MM.1S (cell line): ENCODE results near the gene FAM83E.

Experiments used
- DNase-seq: peaks from one replicate; pipeline ENCODE4 v3.0.0-alpha.2; 2015
- H2AFZ ChIP-seq: fragments of 300-600 bp; sonication (generic); 2 replicates; pipeline ENCODE4 v1.6.0; 2016; ENCODE audit warnings: antibody characterized with exemption, low read length
- H3F3A ChIP-seq: fragments of 300-600 bp; sonication (generic); 2 replicates; pipeline ENCODE4 v1.6.1; 2016; ENCODE audit warnings: mild to moderate bottlenecking, antibody characterized with exemption, low read length, moderate library complexity, mixed read lengths; ENCODE audit not compliant: insufficient read depth
- H3K27ac ChIP-seq: fragments of 300-600 bp; sonication (generic); 2 replicates; pipeline ENCODE4 v1.5.1; 2016; ENCODE audit warnings: mild to moderate bottlenecking, low read length
- H3K27me3 ChIP-seq: fragments of 300-600 bp; sonication (generic); replicated peaks from 2 replicates; pipeline ENCODE4 v1.6.0; 2016; ENCODE audit warnings: low read length; ENCODE audit not compliant: insufficient read depth
- H3K36me3 ChIP-seq: fragments of 300-600 bp; sonication (generic); replicated peaks from 2 replicates; pipeline ENCODE4 v1.6.1; 2016; ENCODE audit warnings: mild to moderate bottlenecking, low read length, mixed read lengths; ENCODE audit not compliant: insufficient read depth
- H3K4me1 ChIP-seq: fragments of 300-600 bp; sonication (generic); 2 replicates; pipeline ENCODE4 v1.6.1; 2016; ENCODE audit warnings: low read length, mixed read lengths
- H3K4me2 ChIP-seq: fragments of 300-600 bp; sonication (generic); 2 replicates; pipeline ENCODE4 v1.6.0; 2016; ENCODE audit warnings: low read depth, low read length
- H3K4me3 ChIP-seq: fragments of 300-600 bp; sonication (generic); 2 replicates; pipeline ENCODE4 v1.5.1; 2016; ENCODE audit warnings: low read length, mixed read lengths
- H3K79me2 ChIP-seq: fragments of 300-600 bp; sonication (generic); 2 replicates; pipeline ENCODE4 v1.6.1; 2016; ENCODE audit warnings: mixed run types, low read length, mixed read lengths
- H3K9ac ChIP-seq: fragments of 300-600 bp; sonication (generic); 2 replicates; pipeline ENCODE4 v1.6.1; 2016; ENCODE audit warnings: low read length, mixed read lengths
- H3K9me2 ChIP-seq: fragments of 300-600 bp; sonication (generic); replicated peaks from 2 replicates; pipeline ENCODE4 v1.6.1; 2016; ENCODE audit warnings: mild to moderate bottlenecking, low read length, mixed read lengths; ENCODE audit not compliant: insufficient read depth
- H3K9me3 ChIP-seq: fragments of 300-600 bp; sonication (generic); replicated peaks from 2 replicates; pipeline ENCODE4 v1.6.1; 2016; ENCODE audit warnings: mild to moderate bottlenecking, low read length, mixed read lengths; ENCODE audit not compliant: insufficient read depth
- H4K20me1 ChIP-seq: fragments of 300-600 bp; sonication (generic); 2 replicates; pipeline ENCODE4 v1.6.1; 2016; ENCODE audit warnings: mild to moderate bottlenecking, low read length, moderate library complexity, mixed read lengths; ENCODE audit not compliant: insufficient read depth
- EZH2 ChIP-seq: fragments of 300-600 bp; sonication (generic); optimal IDR thresholded peaks from 2 replicates; pipeline ENCODE3; 2017; ENCODE audit warnings: low read depth, mild to moderate bottlenecking, antibody characterized with exemption, low read length, mixed read lengths
- EZH2phosphoT487 ChIP-seq: fragments of 300-600 bp; sonication (generic); IDR thresholded peaks from 2 replicates; pipeline ENCODE4 v1.6.1; 2018; ENCODE audit warnings: antibody characterized with exemption, low read length
- TF ChIP-seq, protein P1 (sequence below): fragments of 300-600 bp; sonication (generic); IDR thresholded peaks from 2 replicates; pipeline ENCODE4 v1.5.1; 2016; ENCODE audit warnings: antibody characterized with exemption, low read length, mixed read lengths

The FAM83E gene

GRCh38 chr19:48628486-48629296 lies 13.8 kb upstream of the FAM83E start:
- no peaks in the 10 kb centered on the region for H3K36me3 ChIP-seq
- peaks cover 17% of the 10 kb centered on the region; the same call in 1 of the 2 replicates for H3F3A ChIP-seq
- H3K27ac ChIP-seq: no peak overlapping the region

DNA sequence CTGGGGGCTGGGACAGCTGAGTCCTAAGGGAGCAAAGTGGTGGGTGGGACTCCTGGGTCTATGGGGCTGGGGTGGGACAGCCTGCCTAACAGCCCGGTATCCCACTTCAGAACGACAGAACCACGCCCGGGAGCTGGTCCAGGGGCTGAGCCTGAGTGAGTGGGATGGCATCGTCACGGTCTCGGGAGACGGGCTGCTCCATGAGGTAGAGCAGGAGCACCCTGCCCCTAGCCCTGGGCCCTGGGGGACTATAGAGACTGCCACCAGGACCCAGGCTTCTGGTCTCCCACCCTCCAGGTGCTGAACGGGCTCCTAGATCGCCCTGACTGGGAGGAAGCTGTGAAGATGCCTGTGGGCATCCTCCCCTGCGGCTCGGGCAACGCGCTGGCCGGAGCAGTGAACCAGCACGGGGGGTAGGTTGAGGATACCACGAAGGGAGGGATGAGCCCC lies 13.0 kb upstream of the FAM83E start:
- Histone ChIP-seq H3K36me3 (no peaks in the 10 kb centered on the region), H3K27me3 (no peaks in the 10 kb centered on the region), H4K20me1 (no peaks in the 10 kb centered on the region), H3K4me3 (no peak overlapping the region), H3K4me2 (no peak overlapping the region), H3K9ac (no peak overlapping the region), H3K4me1 (peaks cover 12% of the 10 kb centered on the region), H3K27ac (no peak overlapping the region), H3K9me3 (no peaks in the 10 kb centered on the region), H3K79me2 (peaks cover 14% of the 10 kb centered on the region), H3F3A (peaks cover 13% of the 10 kb centered on the region; the same call in 1 of the 2 replicates), H2AFZ (no peak overlapping the region), H3K9me2 (no peaks in the 10 kb centered on the region)
- DNase-seq: no peak
- no peak for TF ChIP-seq EZH2
- no peak for TF ChIP-seq EZH2phosphoT487
- TF ChIP-seq, protein P1, sequence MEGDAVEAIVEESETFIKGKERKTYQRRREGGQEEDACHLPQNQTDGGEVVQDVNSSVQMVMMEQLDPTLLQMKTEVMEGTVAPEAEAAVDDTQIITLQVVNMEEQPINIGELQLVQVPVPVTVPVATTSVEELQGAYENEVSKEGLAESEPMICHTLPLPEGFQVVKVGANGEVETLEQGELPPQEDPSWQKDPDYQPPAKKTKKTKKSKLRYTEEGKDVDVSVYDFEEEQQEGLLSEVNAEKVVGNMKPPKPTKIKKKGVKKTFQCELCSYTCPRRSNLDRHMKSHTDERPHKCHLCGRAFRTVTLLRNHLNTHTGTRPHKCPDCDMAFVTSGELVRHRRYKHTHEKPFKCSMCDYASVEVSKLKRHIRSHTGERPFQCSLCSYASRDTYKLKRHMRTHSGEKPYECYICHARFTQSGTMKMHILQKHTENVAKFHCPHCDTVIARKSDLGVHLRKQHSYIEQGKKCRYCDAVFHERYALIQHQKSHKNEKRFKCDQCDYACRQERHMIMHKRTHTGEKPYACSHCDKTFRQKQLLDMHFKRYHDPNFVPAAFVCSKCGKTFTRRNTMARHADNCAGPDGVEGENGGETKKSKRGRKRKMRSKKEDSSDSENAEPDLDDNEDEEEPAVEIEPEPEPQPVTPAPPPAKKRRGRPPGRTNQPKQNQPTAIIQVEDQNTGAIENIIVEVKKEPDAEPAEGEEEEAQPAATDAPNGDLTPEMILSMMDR: no peak

More at GRCh38 chr19:48628486-48629296, 13.8 kb upstream of the FAM83E start:
- no peaks in the 10 kb centered on the region for H3K27me3 ChIP-seq
- H2AFZ ChIP-seq: no peak overlapping the region
- H3K9ac ChIP-seq: no peak overlapping the region
- H3K9me3 ChIP-seq: no peaks in the 10 kb centered on the region
- peaks cover 15% of the 10 kb centered on the region for H3K4me1 ChIP-seq
- DNase-seq: no peak
- H3K4me2 ChIP-seq: no peak overlapping the region
- peaks cover 14% of the 10 kb centered on the region for H3K79me2 ChIP-seq
- H3K4me3 ChIP-seq: no peak overlapping the region
- TF ChIP-seq EZH2phosphoT487 (no peak), EZH2 (no peak)
- TF ChIP-seq, protein P1: no peak
- no peaks in the 10 kb centered on the region for H4K20me1 ChIP-seq
- H3K9me2 ChIP-seq: no peaks in the 10 kb centered on the region

- TF ChIP-seq EZH2phosphoT487 (no peak), EZH2 (no peak)
- TF ChIP-seq, protein P1: no peak
- Histone ChIP-seq H2AFZ (no peak overlapping the region), H3K4me3 (no peak overlapping the region), H3F3A (peaks cover 9% of the 10 kb centered on the region; the same call in 1 of the 2 replicates), H3K9me3 (no peaks in the 10 kb centered on the region), H4K20me1 (no peaks in the 10 kb centered on the region), H3K27me3 (no peaks in the 10 kb centered on the region), H3K4me1 (peaks cover 7% of the 10 kb centered on the region; the same call in 1 of the 2 replicates), H3K27ac (no peak overlapping the region), H3K36me3 (no peaks in the 10 kb centered on the region), H3K4me2 (no peak overlapping the region), H3K79me2 (peaks cover 14% of the 10 kb centered on the region), H3K9me2 (no peaks in the 10 kb centered on the region), H3K9ac (no peak overlapping the region)
- no peak for DNase-seq
Observed at GRCh38 chr19:48627201-48627864, 12.5 kb upstream of the FAM83E start.
